Erythroblast (primary cell): ENCODE measurements around the gene CEP350.

Source experiments
- GATA1 ChIP-seq: IDR thresholded peaks from 2 replicates; pipeline ENCODE4 v1.6.1; 2011; ENCODE audit warnings: low read depth, mild to moderate bottlenecking, control low read depth, low read length, moderate library complexity
- POLR2A ChIP-seq: IDR thresholded peaks from 2 replicates; pipeline ENCODE4 v1.6.1; 2011; ENCODE audit warnings: mild to moderate bottlenecking, low read length

GRCh38 chr1:179923029-179923428, 31.6 kb upstream of the CEP350 start:
- TF ChIP-seq POLR2A (no peak), GATA1 (no peak)
